ENCODE data around the gene SULT1A2. TPM values are rescaled to one million over a fixed set of nuclear protein-coding genes. Genes with fewer than 3 reads are reported as not detected.
"Not testable (repeated sequence)": the region's sequence is repeated elsewhere in the genome, so short reads cannot be mapped to it uniquely, and the experiment has no call there.

The SULT1A2 gene
- total RNA-seq, 1 donor from 2014 or later: 0.51 TPM

DNA sequence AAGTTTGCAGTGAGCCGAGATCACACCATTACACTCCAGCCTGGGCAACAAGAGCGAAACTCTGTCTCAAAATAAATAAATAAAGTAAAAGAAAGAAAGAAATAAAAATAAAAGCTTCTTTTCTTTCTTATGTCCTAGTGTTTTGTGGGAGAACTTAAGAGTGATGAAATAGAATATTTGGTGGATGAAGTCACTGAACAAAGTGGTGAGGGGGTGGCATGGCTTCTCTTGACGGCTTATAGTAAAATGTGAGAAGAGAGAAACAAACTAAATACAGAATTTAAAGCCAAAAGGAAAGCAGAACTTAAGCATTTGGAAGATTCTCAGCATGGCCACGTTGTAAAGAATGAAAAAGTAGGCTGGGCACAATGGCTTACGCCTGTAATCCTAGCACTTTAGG lies 27.8 kb downstream of the SULT1A2 start:
- DNase-seq (ENCODE audit: extremely low spot score, unreplicated experiment): no peak
- peaks cover 10% of the 10 kb centered on the region for H3K4me1 Mint-ChIP-seq (ENCODE audit: unreplicated experiment)
- no peak overlapping the region for H3K4me3 Mint-ChIP-seq (ENCODE audit: unreplicated experiment)
- TF ChIP-seq, protein P1, sequence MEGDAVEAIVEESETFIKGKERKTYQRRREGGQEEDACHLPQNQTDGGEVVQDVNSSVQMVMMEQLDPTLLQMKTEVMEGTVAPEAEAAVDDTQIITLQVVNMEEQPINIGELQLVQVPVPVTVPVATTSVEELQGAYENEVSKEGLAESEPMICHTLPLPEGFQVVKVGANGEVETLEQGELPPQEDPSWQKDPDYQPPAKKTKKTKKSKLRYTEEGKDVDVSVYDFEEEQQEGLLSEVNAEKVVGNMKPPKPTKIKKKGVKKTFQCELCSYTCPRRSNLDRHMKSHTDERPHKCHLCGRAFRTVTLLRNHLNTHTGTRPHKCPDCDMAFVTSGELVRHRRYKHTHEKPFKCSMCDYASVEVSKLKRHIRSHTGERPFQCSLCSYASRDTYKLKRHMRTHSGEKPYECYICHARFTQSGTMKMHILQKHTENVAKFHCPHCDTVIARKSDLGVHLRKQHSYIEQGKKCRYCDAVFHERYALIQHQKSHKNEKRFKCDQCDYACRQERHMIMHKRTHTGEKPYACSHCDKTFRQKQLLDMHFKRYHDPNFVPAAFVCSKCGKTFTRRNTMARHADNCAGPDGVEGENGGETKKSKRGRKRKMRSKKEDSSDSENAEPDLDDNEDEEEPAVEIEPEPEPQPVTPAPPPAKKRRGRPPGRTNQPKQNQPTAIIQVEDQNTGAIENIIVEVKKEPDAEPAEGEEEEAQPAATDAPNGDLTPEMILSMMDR (IDR thresholded peaks at IDR 0.05): no peak
- H3K27ac Mint-ChIP-seq (ENCODE audit: unreplicated experiment): no peak overlapping the region
- H3K27me3 Mint-ChIP-seq (ENCODE audit: unreplicated experiment): no peaks in the 10 kb centered on the region
- H3K36me3 Mint-ChIP-seq (ENCODE audit: unreplicated experiment): peaks cover 7% of the 10 kb centered on the region
- peaks cover 7% of the 10 kb centered on the region for H3K9me3 Mint-ChIP-seq (ENCODE audit: unreplicated experiment)

DNA sequence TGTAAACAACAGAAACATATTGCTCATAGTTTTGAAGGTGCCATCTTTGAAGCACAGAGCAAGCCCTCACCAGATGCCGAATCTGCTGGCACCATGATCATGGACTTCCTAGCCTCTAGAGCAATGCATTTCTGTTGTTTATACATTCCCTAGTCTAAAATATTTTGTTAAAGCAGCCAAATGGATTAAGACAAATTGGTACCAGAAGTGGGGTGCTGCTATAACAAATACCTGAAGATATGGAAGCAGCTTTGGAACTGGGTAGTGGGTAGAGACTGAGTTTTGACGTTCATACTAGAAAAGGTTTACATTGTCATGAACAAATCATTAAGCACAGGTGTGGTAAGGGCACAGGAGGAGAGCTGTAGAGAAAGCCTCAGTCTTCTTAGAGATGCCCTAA lies 29.6 kb downstream of the SULT1A2 start:
- H3K36me3 Mint-ChIP-seq (ENCODE audit: unreplicated experiment): peaks cover 7% of the 10 kb centered on the region
- TF ChIP-seq, protein P1 (IDR thresholded peaks at IDR 0.05): no peak
- H3K9me3 Mint-ChIP-seq (ENCODE audit: unreplicated experiment): peaks cover 7% of the 10 kb centered on the region
- no peak overlapping the region for H3K4me3 Mint-ChIP-seq (ENCODE audit: unreplicated experiment)
- no peak overlapping the region for H3K27ac Mint-ChIP-seq (ENCODE audit: unreplicated experiment)
- no peaks in the 10 kb centered on the region for H3K4me1 Mint-ChIP-seq (ENCODE audit: unreplicated experiment)
- DNase-seq (ENCODE audit: extremely low spot score, unreplicated experiment): no peak
- no peaks in the 10 kb centered on the region for H3K27me3 Mint-ChIP-seq (ENCODE audit: unreplicated experiment)

DNA sequence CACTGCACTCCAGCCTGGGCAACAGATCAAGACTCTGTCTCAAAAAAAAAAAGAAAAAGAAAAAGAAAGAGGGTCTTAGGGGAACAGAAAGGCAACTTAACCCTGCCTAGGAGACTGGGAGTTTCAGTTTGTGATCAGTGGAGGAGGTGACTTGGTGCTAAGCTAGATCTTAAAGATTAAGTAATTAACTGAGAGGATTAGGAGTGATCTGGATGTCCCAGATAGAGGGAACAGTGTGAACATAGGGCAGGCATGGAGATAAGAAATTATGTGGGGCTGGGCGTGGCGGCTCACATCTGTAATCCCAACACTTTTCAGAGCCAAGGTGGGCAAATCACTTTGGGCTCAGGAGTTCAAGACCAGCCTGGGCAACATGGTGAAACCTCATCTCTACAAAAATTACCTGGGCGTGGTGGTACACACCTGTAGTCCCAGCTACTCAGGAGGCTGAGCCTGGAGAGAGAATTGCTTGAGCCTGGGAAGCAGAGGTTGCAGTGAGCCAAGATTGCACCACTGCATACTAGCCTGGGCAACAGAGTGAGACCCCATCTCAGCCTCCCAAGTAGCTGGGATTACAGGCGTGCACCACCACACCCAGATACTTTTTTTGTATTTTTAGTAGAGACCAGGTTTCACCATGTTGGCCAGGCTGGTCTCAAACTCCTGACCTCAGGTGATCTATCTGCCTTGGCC lies 30.5 kb downstream of the SULT1A2 start:
- H3K36me3 Mint-ChIP-seq (ENCODE audit: unreplicated experiment): not testable (repeated sequence)

DNA sequence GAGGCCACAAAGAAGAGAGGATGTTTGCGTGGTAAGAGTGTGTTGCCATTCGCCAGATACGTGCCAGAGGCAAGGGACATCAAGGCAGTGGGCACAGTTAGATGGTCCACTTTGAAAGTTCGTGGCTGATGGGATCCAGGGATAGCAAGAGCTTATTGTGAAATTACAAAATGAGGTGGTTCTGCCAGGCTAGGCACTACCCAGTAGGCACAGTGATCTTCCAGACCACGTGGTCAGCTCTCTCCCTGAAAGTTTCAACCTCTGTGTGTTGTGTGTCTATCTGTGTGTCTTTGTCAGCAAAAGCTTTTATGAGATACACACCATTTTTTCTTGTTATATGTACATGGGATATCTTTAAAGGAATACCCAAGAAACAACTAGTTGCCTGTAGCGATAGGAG lies 33.6 kb downstream of the SULT1A2 start:
- Mint-ChIP-seq H3K27me3 (ENCODE audit: unreplicated experiment) (no peaks in the 10 kb centered on the region), H3K27ac (ENCODE audit: unreplicated experiment) (no peak overlapping the region), H3K36me3 (ENCODE audit: unreplicated experiment) (peaks cover 14% of the 10 kb centered on the region), H3K4me1 (ENCODE audit: unreplicated experiment) (no peaks in the 10 kb centered on the region), H3K4me3 (ENCODE audit: unreplicated experiment) (no peak overlapping the region), H3K9me3 (ENCODE audit: unreplicated experiment) (peaks cover 7% of the 10 kb centered on the region)
- TF ChIP-seq, protein P1 (IDR thresholded peaks at IDR 0.05): no peak
- no peak for DNase-seq (ENCODE audit: extremely low spot score, unreplicated experiment)

More for the DNA sequence above, 30.5 kb downstream of the SULT1A2 start:
- H3K4me1 Mint-ChIP-seq (ENCODE audit: unreplicated experiment); H3K4me3 Mint-ChIP-seq (ENCODE audit: unreplicated experiment); H3K9me3 Mint-ChIP-seq (ENCODE audit: unreplicated experiment); DNase-seq (ENCODE audit: extremely low spot score, unreplicated experiment); H3K27ac Mint-ChIP-seq (ENCODE audit: unreplicated experiment); H3K27me3 Mint-ChIP-seq (ENCODE audit: unreplicated experiment): not testable (repeated sequence)

DNA sequence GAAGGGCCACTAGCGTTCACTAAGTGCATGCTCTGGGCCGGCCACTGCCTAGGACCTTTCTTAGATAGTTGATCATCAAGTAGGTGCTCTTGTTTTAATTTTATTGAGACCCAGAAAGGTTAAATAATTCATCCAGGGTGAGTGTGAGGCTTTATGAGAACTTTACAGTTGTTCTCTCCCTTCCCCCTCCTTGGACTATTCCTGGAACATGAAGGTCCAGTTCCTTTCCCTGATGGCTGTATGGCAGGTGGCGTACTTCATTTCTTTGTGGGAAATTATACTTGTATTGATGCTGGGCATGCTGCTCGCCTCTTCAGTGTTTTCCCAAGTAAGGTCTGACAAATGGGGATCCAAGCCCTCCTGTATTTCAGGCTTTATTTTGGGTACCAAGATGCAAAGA lies 34.7 kb downstream of the SULT1A2 start:
- Mint-ChIP-seq H3K9me3 (ENCODE audit: unreplicated experiment) (peaks cover under 1% of the 10 kb centered on the region), H3K27me3 (ENCODE audit: unreplicated experiment) (no peaks in the 10 kb centered on the region), H3K4me1 (ENCODE audit: unreplicated experiment) (no peaks in the 10 kb centered on the region), H3K36me3 (ENCODE audit: unreplicated experiment) (peaks cover 15% of the 10 kb centered on the region), H3K27ac (ENCODE audit: unreplicated experiment) (no peak overlapping the region), H3K4me3 (ENCODE audit: unreplicated experiment) (no peak overlapping the region)
- DNase-seq (ENCODE audit: extremely low spot score, unreplicated experiment): no peak
- TF ChIP-seq, protein P1 (IDR thresholded peaks at IDR 0.05): no peak
